Raji (cell line): ENCODE data around the gene CRB2.

Experiments used
- POLR2A ChIP-seq: IDR thresholded peaks from 2 replicates; pipeline ENCODE4 v1.6.1; 2011; ENCODE audit warnings: low read depth, low read length, control low read depth; ENCODE audit not compliant: insufficient read depth

The CRB2 gene

GRCh38 chr9:123420592-123421111, 64.7 kb downstream of the CRB2 start:
- no peak for TF ChIP-seq POLR2A

- TF ChIP-seq POLR2A, result no peak
Observed at GRCh38 chr9:123421186-123421585, 65.2 kb downstream of the CRB2 start.

GRCh38 chr9:123421801-123422455, 65.9 kb downstream of the CRB2 start:
- no peak for TF ChIP-seq POLR2A

DNA sequence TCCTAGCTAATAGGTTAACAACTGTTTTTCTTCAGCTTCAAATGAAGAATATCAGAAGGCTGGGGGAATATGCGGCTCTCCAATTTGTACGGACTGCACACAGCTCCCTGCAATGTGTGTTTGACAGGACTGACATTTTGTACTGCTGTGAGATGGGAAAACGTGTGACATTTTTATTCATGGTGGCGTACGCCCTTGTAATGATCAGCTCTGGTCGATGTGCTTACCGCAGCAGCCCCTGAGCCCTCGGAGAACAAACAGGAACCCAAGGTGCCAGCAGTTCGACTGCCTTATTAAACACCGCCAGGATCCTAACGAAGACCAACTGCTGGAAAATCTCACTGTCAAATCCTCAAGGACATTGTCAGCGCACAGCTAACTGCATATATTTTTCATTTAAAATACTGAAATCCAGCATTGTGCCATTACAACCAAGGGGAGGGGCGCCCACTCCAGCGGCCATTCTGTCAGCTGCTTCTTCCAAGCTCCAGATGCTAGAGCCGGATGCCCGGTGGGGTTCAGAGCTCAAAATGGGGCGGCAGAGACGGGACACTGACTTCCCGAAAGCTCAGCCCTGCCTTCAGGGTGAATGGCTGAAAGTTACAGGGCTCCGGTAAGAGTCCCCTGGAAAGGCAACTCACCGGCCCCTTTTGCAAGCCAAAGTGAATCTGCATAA, 66.8 kb downstream of the CRB2 start:
- TF ChIP-seq POLR2A, result no peak

DNA sequence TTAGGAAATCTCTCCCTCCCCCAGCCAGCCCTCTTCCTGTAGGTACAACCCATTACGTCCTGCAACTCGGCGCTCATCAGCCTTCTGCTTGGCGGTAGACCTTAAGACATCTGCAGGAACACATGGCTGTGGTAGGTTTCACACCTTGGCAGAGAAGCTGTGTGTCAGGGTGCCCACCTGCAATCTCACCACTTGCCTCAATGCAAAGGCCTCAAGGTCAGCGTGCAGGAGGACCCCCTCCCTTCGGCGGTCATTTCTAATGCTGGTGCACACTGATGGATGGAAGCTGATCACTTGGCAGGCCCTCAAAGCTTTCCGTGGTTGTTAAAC, 67.3 kb downstream of the CRB2 start:
- no peak for TF ChIP-seq POLR2A

DNA sequence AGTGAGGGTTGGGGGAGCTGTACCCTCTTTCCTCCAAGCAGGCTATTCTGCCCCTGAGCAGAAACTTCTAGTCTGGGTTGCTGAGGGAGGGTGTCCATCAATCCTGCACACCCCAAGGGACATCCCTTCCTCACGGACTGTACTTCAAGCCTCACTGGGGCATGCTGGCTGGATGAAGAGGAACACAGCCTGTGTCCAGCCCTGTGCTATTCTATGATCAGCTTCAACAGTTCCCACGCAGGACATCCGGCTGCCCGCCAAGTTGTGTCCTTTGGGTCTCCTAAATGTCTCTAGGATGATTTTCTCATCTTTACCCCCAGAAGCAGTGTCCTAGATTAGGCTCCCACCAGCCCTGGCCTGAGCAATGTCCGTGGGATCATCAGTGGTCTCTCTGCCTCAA, 68.1 kb downstream of the CRB2 start:
- TF ChIP-seq POLR2A, result no peak

DNA sequence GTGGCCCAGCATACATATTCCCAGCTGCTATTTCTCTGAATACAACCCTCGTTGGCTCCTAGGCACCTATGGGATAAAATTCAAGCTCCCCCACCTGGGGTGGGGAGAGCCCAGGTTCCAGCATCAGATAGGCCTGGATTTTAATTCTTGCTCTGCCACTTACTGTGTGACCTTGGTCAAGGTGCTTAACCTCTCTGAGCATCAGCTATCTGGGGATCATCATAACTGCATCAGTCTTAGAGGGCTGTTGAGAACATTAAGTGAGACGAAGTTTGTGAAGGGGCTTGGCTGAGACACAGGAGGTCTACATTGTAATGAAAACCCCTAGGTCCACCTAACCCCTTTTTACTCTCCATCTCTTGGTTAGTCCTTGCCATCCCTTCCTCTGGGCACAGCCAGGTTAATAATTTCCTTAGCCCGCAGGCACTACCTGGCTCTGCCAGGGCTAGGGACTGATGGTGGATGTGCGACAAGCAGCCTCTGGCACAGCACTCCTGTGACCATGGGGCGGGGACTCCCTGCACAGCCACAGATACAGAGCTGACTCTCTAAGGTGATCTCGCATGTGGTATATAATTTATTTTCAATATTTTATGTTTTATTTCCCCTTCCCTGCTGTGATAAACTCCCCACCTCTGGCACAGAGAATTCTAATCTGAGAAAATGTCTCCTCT, 68.7 kb downstream of the CRB2 start:
- no peak for TF ChIP-seq POLR2A

DNA sequence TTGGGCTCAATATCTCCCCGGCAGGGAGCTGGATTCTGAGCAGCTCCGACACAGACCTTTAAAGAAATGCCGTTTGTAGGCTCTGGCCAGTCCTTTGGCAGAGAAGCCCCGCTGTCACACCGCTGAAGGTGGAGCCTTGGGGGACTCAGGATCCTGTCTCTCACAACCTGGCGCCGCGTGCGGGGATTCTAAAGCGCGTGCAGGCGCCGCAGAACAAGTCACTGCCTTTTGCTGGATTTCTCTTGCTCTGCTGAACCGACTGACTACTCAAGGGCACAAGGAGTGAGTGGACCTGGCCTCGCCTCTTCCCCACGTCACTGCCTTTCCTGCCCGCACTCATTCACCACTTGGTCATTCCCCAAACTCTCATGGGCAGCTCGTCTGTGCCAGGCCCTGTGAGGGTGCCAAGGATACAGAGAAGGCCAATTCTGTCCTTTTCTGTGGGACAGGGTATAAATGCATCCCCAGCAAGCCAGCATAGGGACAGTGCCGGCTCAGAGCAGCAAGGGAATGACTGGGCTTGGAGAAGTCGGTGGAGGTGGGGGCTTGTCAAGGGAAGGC, 69.3 kb downstream of the CRB2 start:
- no peak for TF ChIP-seq POLR2A

DNA sequence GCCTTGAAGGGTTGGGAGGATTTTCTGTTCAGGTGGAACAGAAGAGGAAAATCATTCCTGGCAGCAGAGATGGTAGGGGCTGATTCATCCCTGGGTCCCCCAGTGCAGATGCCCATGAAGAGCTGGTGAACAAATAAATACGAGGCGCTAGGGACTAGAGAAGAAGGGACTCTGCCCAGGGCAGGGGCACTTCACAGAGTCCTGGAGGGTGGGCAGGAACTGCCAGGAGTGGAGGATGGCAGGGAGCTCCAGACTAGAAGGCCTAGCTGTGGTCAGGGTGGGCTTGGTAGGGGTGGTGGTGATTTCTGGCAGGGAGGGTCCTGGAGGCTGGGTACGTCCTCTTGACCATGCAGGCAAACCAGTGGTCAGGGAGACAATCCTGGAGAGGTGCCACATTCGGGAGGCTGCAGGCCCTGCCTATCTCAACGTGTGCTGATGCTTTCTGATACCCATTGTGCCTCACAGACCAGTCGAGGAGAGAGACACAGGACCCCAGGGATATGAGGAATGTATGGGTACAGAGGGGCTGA, 69.9 kb downstream of the CRB2 start:
- TF ChIP-seq POLR2A, result no peak

- no peak for TF ChIP-seq POLR2A
Observed at GRCh38 chr9:123426406-123426805, 70.4 kb downstream of the CRB2 start.
